CMK (cell line): ENCODE data around the gene RTP2.
"Not testable (repeated sequence)": the region's sequence is repeated elsewhere in the genome, so short reads cannot be mapped to it uniquely, and the experiment has no call there.

Source experiments
- DNase-seq: peaks from one replicate; pipeline ENCODE4 v3.0.0-alpha.2; 2010; ENCODE audit warnings: low read depth

The RTP2 gene

GRCh38 chr3:187713504-187713903 is 11.1 kb upstream of the RTP2 start:
- DNase-seq = no peak

GRCh38 chr3:187709155-187709554 is 6.8 kb upstream of the RTP2 start:
- DNase-seq = no peak

- no peak for DNase-seq
These were observed 6.3 kb upstream of the RTP2 start for GRCh38 chr3:187708696-187709095.

- DNase-seq = no peak
These were observed 4.6 kb upstream of the RTP2 start for GRCh38 chr3:187706971-187707370.

GRCh38 chr3:187705164-187705563 is 2.8 kb upstream of the RTP2 start:
- DNase-seq = no peak

GRCh38 chr3:187700249-187700648 is 2.1 kb downstream of the RTP2 start:
- no peak for DNase-seq

GRCh38 chr3:187698499-187699399 is 3.6 kb downstream of the RTP2 start:
- no peak for DNase-seq

- no peak for DNase-seq
These were observed 6.3 kb downstream of the RTP2 start for GRCh38 chr3:187696021-187696420.

- DNase-seq = no peak
These were observed 6.9 kb downstream of the RTP2 start for GRCh38 chr3:187695449-187695848.

GRCh38 chr3:187694801-187695200 is 7.6 kb downstream of the RTP2 start:
- DNase-seq = no peak

GRCh38 chr3:187693431-187693830 is 8.9 kb downstream of the RTP2 start:
- DNase-seq = no peak

- DNase-seq = no peak
These were observed 12.4 kb downstream of the RTP2 start for GRCh38 chr3:187689984-187690383.

- no peak for DNase-seq
These were observed 15.6 kb downstream of the RTP2 start for GRCh38 chr3:187686621-187687273.

GRCh38 chr3:187685948-187686347 is 16.4 kb downstream of the RTP2 start:
- no peak for DNase-seq

GRCh38 chr3:187684880-187685279 is 17.5 kb downstream of the RTP2 start:
- DNase-seq = no peak

- no peak for DNase-seq
These were observed 17.9 kb downstream of the RTP2 start for GRCh38 chr3:187684444-187684843.

GRCh38 chr3:187681756-187682155 is 20.6 kb downstream of the RTP2 start:
- DNase-seq = not testable (repeated sequence)

GRCh38 chr3:187679638-187680396 is 22.5 kb downstream of the RTP2 start:
- peak; percentile 27 for DNase-seq

- DNase-seq = peak; percentile 3
These were observed 23.6 kb downstream of the RTP2 start for GRCh38 chr3:187678726-187679268.

GRCh38 chr3:187677604-187678003 is 24.8 kb downstream of the RTP2 start:
- no peak for DNase-seq

- DNase-seq = no peak
These were observed 29.3 kb downstream of the RTP2 start for GRCh38 chr3:187673012-187673411.
